PC-3 (cell line): ENCODE data around the gene KCNH8. TPM values are rescaled to one million over a fixed set of nuclear protein-coding genes. Genes with fewer than 3 reads are reported as not detected.

Experiments used
- ATAC-seq: fragments of 200-7000 bp; cut with Tn5 transposase; 2 replicates; pipeline ENCODE4 v1.9.1; 2020; ENCODE audit warnings: mild to moderate bottlenecking, moderate library complexity
- BruUV-seq: library from RNA; stranded (reverse); fragments of 400-500 nt; replicated peaks from 2 replicates; lab custom pipeline; 2021; lab: Mats Ljungman, UMichigan
- CTCF ChIA-PET: fragments of 300-600 bp; sonication (Branson Sonifier 250); formaldehyde crosslinking; loops from one replicate; lab custom pipeline; 2022; ENCODE audit warnings: antibody characterized with exemption; lab: Charles Lee
- POLR2A ChIA-PET: fragments of 300-600 bp; sonication (Branson Sonifier 250); formaldehyde crosslinking; loops from one replicate; lab custom pipeline; 2022; ENCODE audit warnings: antibody characterized with exemption; ENCODE audit not compliant: unreplicated experiment; lab: Charles Lee
- DNase-seq: peaks from one replicate; pipeline ENCODE4 v3.0.0-alpha.2; 2015
- H2AFZ ChIP-seq: fragments of 300-600 bp; sonication (generic); 2 replicates; pipeline ENCODE4 v1.6.0; 2016; ENCODE audit warnings: antibody characterized with exemption, low read length
- H3F3A ChIP-seq: fragments of 300-600 bp; sonication (generic); one replicate; pipeline ENCODE4 v1.6.0; 2017; ENCODE audit warnings: antibody characterized with exemption, low read length, control low read depth, mild to moderate bottlenecking; ENCODE audit not compliant: unreplicated experiment
- H3K27ac ChIP-seq: fragments of 300-600 bp; sonication (generic); 2 replicates; pipeline ENCODE4 v1.5.1; 2016; ENCODE audit warnings: mild to moderate bottlenecking, low read length
- H3K27me3 ChIP-seq: fragments of 300-600 bp; sonication (generic); 2 replicates; pipeline ENCODE4 v1.6.1; 2016; ENCODE audit warnings: low read length, mixed read lengths
- H3K36me3 ChIP-seq: fragments of 300-600 bp; sonication (generic); 2 replicates; pipeline ENCODE4 v1.6.1; 2016; ENCODE audit warnings: low read depth, mixed run types, low read length, mixed read lengths
- H3K4me1 ChIP-seq: fragments of 300-600 bp; sonication (generic); 2 replicates; pipeline ENCODE4 v1.5.1; 2016; ENCODE audit warnings: low read length; ENCODE audit not compliant: insufficient read depth
- H3K4me2 ChIP-seq: fragments of 300-600 bp; sonication (generic); 2 replicates; pipeline ENCODE4 v1.6.0; 2016; ENCODE audit warnings: low read length
- H3K4me3 ChIP-seq: fragments of 300-600 bp; sonication (generic); 2 replicates; pipeline ENCODE4 v1.5.1; 2016; ENCODE audit warnings: mild to moderate bottlenecking, low read length, mixed read lengths
- H3K79me2 ChIP-seq: fragments of 300-600 bp; sonication (generic); 2 replicates; pipeline ENCODE4 v1.6.1; 2017; ENCODE audit warnings: low read length, mixed read lengths
- H3K9ac ChIP-seq: fragments of 300-600 bp; sonication (generic); 2 replicates; pipeline ENCODE4 v1.6.0; 2016; ENCODE audit warnings: mild to moderate bottlenecking, low read length
- H3K9me2 ChIP-seq: fragments of 300-600 bp; sonication (generic); replicated peaks from 2 replicates; pipeline ENCODE4 v1.6.1; 2016; ENCODE audit warnings: mixed run types, low read length, mixed read lengths
- H3K9me3 ChIP-seq: fragments of 300-600 bp; sonication (generic); 2 replicates; pipeline ENCODE4 v1.6.1; 2016; ENCODE audit warnings: low read length, mixed read lengths
- H4K20me1 ChIP-seq: fragments of 300-600 bp; sonication (generic); 2 replicates; pipeline ENCODE4 v1.6.1; 2016; ENCODE audit warnings: low read length, mixed read lengths
- CTCF ChIP-seq: fragments of 300-600 bp; sonication (generic); conservative IDR thresholded peaks from 2 replicates; pipeline ENCODE4 v1.5.1; 2017; ENCODE audit warnings: antibody characterized with exemption, low read depth, mild to moderate bottlenecking, low read length
- EZH2 ChIP-seq: fragments of 300-600 bp; sonication (generic); IDR thresholded peaks from one replicate; pipeline ENCODE4 v1.6.1; 2017; ENCODE audit warnings: antibody characterized with exemption, mild to moderate bottlenecking, low read length; ENCODE audit not compliant: unreplicated experiment
- EZH2phosphoT487 ChIP-seq: fragments of 300-600 bp; sonication (generic); IDR thresholded peaks from 2 replicates; pipeline ENCODE4 v1.6.1; 2018; ENCODE audit warnings: mild to moderate bottlenecking, antibody characterized with exemption, low read length, borderline replicate concordance
- intact Hi-C: fragments of 100-400 bp; cut with micrococcal nuclease; formaldehyde crosslinking; loops from 2 replicates; pipeline ENCODE4 v1.9.0; 2023
- total RNA-seq: library from RNA; depleted of rRNA; stranded (reverse); fragments of >200 nt; gene quantifications from 2 replicates; pipeline ENCODE4 v1.2.3, GENCODE V29; 2014

KCNH8 gene
- total RNA-seq, 1 experiment from 2014 or later, result not detected

GRCh38 chr3:19357947-19358346 is 209.6 kb downstream of the KCNH8 start:
- DNase-seq (no peak), ATAC-seq (no peak)
- ChIA-PET CTCF (no interaction called here), POLR2A (no interaction called here)
- Histone ChIP-seq H2AFZ (no peak overlapping the region), H3F3A (no peaks in the 10 kb centered on the region), H3K4me1 (no peaks in the 10 kb centered on the region), H3K4me2 (no peak overlapping the region), H3K9me2 (no peaks in the 10 kb centered on the region), H3K4me3 (no peak overlapping the region), H3K27me3 (no peaks in the 10 kb centered on the region), H3K9me3 (no peaks in the 10 kb centered on the region), H4K20me1 (no peaks in the 10 kb centered on the region), H3K9ac (no peak overlapping the region), H3K27ac (no peak overlapping the region), H3K36me3 (no peaks in the 10 kb centered on the region), H3K79me2 (no peaks in the 10 kb centered on the region)
- TF ChIP-seq CTCF, result no peak
- no peak for TF ChIP-seq EZH2
- no peak for TF ChIP-seq EZH2phosphoT487
- BruUV-seq, result no TSS peak
- intact Hi-C loops, result no loop called here

- H4K20me1 ChIP-seq, result no peaks in the 10 kb centered on the region
- H2AFZ ChIP-seq, result no peak overlapping the region
- ChIA-PET CTCF (no interaction called here), POLR2A (no interaction called here)
- H3K9me3 ChIP-seq, result no peaks in the 10 kb centered on the region
- no peaks in the 10 kb centered on the region for H3F3A ChIP-seq
- no peak overlapping the region for H3K9ac ChIP-seq
- TF ChIP-seq EZH2phosphoT487 (no peak), CTCF (no peak), EZH2 (no peak)
- no TSS peak for BruUV-seq
- no peaks in the 10 kb centered on the region for H3K9me2 ChIP-seq
- no peak overlapping the region for H3K27ac ChIP-seq
- no peaks in the 10 kb centered on the region for H3K27me3 ChIP-seq
- H3K4me2 ChIP-seq, result no peak overlapping the region
- H3K79me2 ChIP-seq, result no peaks in the 10 kb centered on the region
- DNase-seq (no peak), ATAC-seq (no peak)
- H3K4me3 ChIP-seq, result no peak overlapping the region
- intact Hi-C loops, result no loop called here
- H3K36me3 ChIP-seq, result no peaks in the 10 kb centered on the region
- no peaks in the 10 kb centered on the region for H3K4me1 ChIP-seq
These were observed 214.8 kb downstream of the KCNH8 start for GRCh38 chr3:19363071-19363470.

GRCh38 chr3:19364148-19364547 is 215.8 kb downstream of the KCNH8 start:
- CTCF ChIA-PET, result no interaction called here
- Histone ChIP-seq H3K4me2 (no peak overlapping the region), H2AFZ (no peak overlapping the region), H3K4me1 (no peaks in the 10 kb centered on the region), H3K27me3 (no peaks in the 10 kb centered on the region), H4K20me1 (no peaks in the 10 kb centered on the region), H3K27ac (no peak overlapping the region), H3K9ac (no peak overlapping the region), H3K4me3 (no peak overlapping the region), H3F3A (no peaks in the 10 kb centered on the region), H3K36me3 (no peaks in the 10 kb centered on the region), H3K9me2 (no peaks in the 10 kb centered on the region), H3K9me3 (no peaks in the 10 kb centered on the region), H3K79me2 (no peaks in the 10 kb centered on the region)
- DNase-seq, result peak; percentile 30
- POLR2A ChIA-PET, result no interaction called here
- no peak for TF ChIP-seq EZH2
- TF ChIP-seq CTCF, result no peak
- no peak for TF ChIP-seq EZH2phosphoT487
- ATAC-seq, result no peak
- intact Hi-C loops, result no loop called here
- no TSS peak for BruUV-seq
